NB4 (cell line): ENCODE results near the gene TRDN.

ENCODE experiments used
- MYC ChIP-seq: IDR thresholded peaks from 2 replicates; pipeline ENCODE4 v1.6.1; 2011; ENCODE audit warnings: low read depth, low read length
- POLR2A ChIP-seq: IDR thresholded peaks from 2 replicates; pipeline ENCODE4 v1.6.1; 2011; ENCODE audit warnings: mild to moderate bottlenecking; ENCODE audit not compliant: insufficient read length; ENCODE audit errors: extremely low read depth
- TF ChIP-seq, protein P1 (sequence below): IDR thresholded peaks from one replicate; pipeline ENCODE4 v1.5.1; 2012; ENCODE audit warnings: low read depth, low read length
- TF ChIP-seq, protein P2 (sequence below): IDR thresholded peaks from 2 replicates; pipeline ENCODE4 v1.6.1; 2011; ENCODE audit warnings: low read depth, low read length

DNA sequence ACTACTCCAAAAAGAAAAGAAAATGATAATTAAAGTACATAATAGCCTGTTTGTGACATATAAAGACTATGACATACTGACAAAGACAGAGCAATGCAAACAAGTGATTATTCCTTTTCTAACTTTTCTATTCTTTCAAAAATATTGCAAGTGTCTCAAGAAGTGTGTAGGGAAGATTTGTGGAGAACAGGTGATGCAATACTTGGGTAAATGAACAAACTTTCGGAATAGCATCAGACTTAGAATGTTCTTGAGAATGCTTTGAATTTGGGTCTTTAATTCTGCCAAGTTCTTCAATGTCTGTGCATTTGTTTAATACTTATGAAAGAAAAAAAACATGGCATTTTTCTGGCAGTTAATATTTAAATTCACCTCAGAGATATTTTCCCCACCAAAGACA lies 40.0 kb upstream of the TRDN start:
- TF ChIP-seq, protein P1, sequence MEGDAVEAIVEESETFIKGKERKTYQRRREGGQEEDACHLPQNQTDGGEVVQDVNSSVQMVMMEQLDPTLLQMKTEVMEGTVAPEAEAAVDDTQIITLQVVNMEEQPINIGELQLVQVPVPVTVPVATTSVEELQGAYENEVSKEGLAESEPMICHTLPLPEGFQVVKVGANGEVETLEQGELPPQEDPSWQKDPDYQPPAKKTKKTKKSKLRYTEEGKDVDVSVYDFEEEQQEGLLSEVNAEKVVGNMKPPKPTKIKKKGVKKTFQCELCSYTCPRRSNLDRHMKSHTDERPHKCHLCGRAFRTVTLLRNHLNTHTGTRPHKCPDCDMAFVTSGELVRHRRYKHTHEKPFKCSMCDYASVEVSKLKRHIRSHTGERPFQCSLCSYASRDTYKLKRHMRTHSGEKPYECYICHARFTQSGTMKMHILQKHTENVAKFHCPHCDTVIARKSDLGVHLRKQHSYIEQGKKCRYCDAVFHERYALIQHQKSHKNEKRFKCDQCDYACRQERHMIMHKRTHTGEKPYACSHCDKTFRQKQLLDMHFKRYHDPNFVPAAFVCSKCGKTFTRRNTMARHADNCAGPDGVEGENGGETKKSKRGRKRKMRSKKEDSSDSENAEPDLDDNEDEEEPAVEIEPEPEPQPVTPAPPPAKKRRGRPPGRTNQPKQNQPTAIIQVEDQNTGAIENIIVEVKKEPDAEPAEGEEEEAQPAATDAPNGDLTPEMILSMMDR = no peak
- TF ChIP-seq POLR2A = no peak
- TF ChIP-seq, protein P2, sequence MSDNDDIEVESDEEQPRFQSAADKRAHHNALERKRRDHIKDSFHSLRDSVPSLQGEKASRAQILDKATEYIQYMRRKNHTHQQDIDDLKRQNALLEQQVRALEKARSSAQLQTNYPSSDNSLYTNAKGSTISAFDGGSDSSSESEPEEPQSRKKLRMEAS = no peak
- TF ChIP-seq MYC = no peak
